Skeletal muscle satellite cell (primary cell): ENCODE measurements around the gene PFDN2.
"Not testable (repeated sequence)": the region's sequence is repeated elsewhere in the genome, so short reads cannot be mapped to it uniquely, and the experiment has no call there.

ENCODE experiments used
- H3K27me3 ChIP-seq: 2 replicates; pipeline ENCODE4 v1.7.0; 2013; ENCODE audit warnings: low read length; ENCODE audit not compliant: control insufficient read depth, insufficient read depth
- H3K36me3 ChIP-seq: 2 replicates; pipeline ENCODE4 v1.7.0; 2013; ENCODE audit warnings: mild to moderate bottlenecking, control low read depth, low read length; ENCODE audit not compliant: insufficient read depth
- H3K4me1 ChIP-seq: 2 replicates; pipeline ENCODE4 v1.7.0; 2013; ENCODE audit warnings: low read length; ENCODE audit not compliant: control insufficient read depth, insufficient read depth
- H3K4me2 ChIP-seq: 2 replicates; pipeline ENCODE4 v1.7.0; 2013; ENCODE audit warnings: mild to moderate bottlenecking, low read length
- H3K4me3 ChIP-seq: 2 replicates; pipeline ENCODE4 v1.7.0; 2013; ENCODE audit warnings: low read length
- H3K9ac ChIP-seq: 2 replicates; pipeline ENCODE4 v1.7.0; 2013; ENCODE audit warnings: mild to moderate bottlenecking, low read depth, low read length, moderate library complexity
- H3K9me3 ChIP-seq: replicated peaks from 2 replicates; pipeline ENCODE4 v1.7.0; 2013; ENCODE audit warnings: mild to moderate bottlenecking, control low read depth, low read length

Gene PFDN2

GRCh38 chr1:161073474-161074121 is 44.2 kb downstream of the PFDN2 start:
- Histone ChIP-seq H3K4me1 (no peaks in the 10 kb centered on the region), H3K9me3 (no peaks in the 10 kb centered on the region), H3K4me3 (no peak overlapping the region), H3K4me2 (no peak overlapping the region), H3K27me3 (peaks cover 2% of the 10 kb centered on the region), H3K36me3 (no peaks in the 10 kb centered on the region), H3K9ac (no peak overlapping the region)

- Histone ChIP-seq H3K4me1 (no peaks in the 10 kb centered on the region), H3K36me3 (no peaks in the 10 kb centered on the region), H3K27me3 (peaks cover 2% of the 10 kb centered on the region), H3K4me2 (no peak overlapping the region), H3K9me3 (no peaks in the 10 kb centered on the region), H3K9ac (no peak overlapping the region), H3K4me3 (no peak overlapping the region)
These were observed 44.9 kb downstream of the PFDN2 start for GRCh38 chr1:161072751-161073449.

GRCh38 chr1:161071886-161072371 is 45.9 kb downstream of the PFDN2 start:
- Histone ChIP-seq H3K9ac (no peak overlapping the region), H3K27me3 (no peaks in the 10 kb centered on the region), H3K4me1 (no peaks in the 10 kb centered on the region), H3K36me3 (no peaks in the 10 kb centered on the region), H3K9me3 (no peaks in the 10 kb centered on the region), H3K4me2 (no peak overlapping the region), H3K4me3 (no peak overlapping the region)

GRCh38 chr1:161070761-161071160 is 47.1 kb downstream of the PFDN2 start:
- no peaks in the 10 kb centered on the region for H3K36me3 ChIP-seq
- H3K9ac ChIP-seq, result no peak overlapping the region
- no peak overlapping the region for H3K4me3 ChIP-seq
- no peaks in the 10 kb centered on the region for H3K4me1 ChIP-seq
- no peak overlapping the region for H3K4me2 ChIP-seq
- H3K27me3 ChIP-seq, result no peaks in the 10 kb centered on the region
- no peaks in the 10 kb centered on the region for H3K9me3 ChIP-seq

- H3K4me3 ChIP-seq, result no peak within 1 kb of the TSS
- no peak within 1 kb of the TSS for H3K9ac ChIP-seq
- no peaks in the 10 kb centered on the region for H3K27me3 ChIP-seq
These were observed 48.0 kb downstream of the PFDN2 start, which contains the start of gene ARHGAP30 for GRCh38 chr1:161069731-161070270. Gene ARHGAP30, minus strand, starts transcription at chr1:161069891. Its CDS starts 267 bp downstream, at chr1:161069624.

GRCh38 chr1:161069241-161069640 is 48.6 kb downstream of the PFDN2 start:
- H3K4me3 ChIP-seq, result no peak overlapping the region
- no peaks in the 10 kb centered on the region for H3K4me1 ChIP-seq
- no peak overlapping the region for H3K4me2 ChIP-seq
- H3K9ac ChIP-seq, result no peak overlapping the region
- no peaks in the 10 kb centered on the region for H3K27me3 ChIP-seq
- no peaks in the 10 kb centered on the region for H3K36me3 ChIP-seq
- H3K9me3 ChIP-seq, result no peaks in the 10 kb centered on the region

More at GRCh38 chr1:161069731-161070270, 48.0 kb downstream of the PFDN2 start, which contains the start of gene ARHGAP30:
- Histone ChIP-seq H3K36me3 (no peaks in the 10 kb centered on the region), H3K4me1 (no peaks in the 10 kb centered on the region), H3K4me2 (no peak within 1 kb of the TSS), H3K9me3 (no peaks in the 10 kb centered on the region)

GRCh38 chr1:161068306-161069234 is 49.3 kb downstream of the PFDN2 start:
- no peaks in the 10 kb centered on the region for H3K9me3 ChIP-seq
- no peak overlapping the region for H3K9ac ChIP-seq
- H3K4me3 ChIP-seq, result no peak overlapping the region
- H3K4me1 ChIP-seq, result no peaks in the 10 kb centered on the region
- H3K4me2 ChIP-seq, result no peak overlapping the region
- no peaks in the 10 kb centered on the region for H3K27me3 ChIP-seq
- no peaks in the 10 kb centered on the region for H3K36me3 ChIP-seq

GRCh38 chr1:161066694-161067093 is 51.1 kb downstream of the PFDN2 start:
- Histone ChIP-seq H3K4me3 (no peak overlapping the region), H3K4me2 (no peak overlapping the region), H3K9me3 (no peaks in the 10 kb centered on the region), H3K36me3 (no peaks in the 10 kb centered on the region), H3K9ac (no peak overlapping the region), H3K27me3 (no peaks in the 10 kb centered on the region), H3K4me1 (no peaks in the 10 kb centered on the region)

- not testable (repeated sequence) for H3K9me3 ChIP-seq, H3K9ac ChIP-seq, H3K4me2 ChIP-seq, H3K27me3 ChIP-seq, H3K4me3 ChIP-seq, H3K4me1 ChIP-seq, H3K36me3 ChIP-seq
These were observed 52.2 kb downstream of the PFDN2 start for GRCh38 chr1:161065681-161066080.

- H3K4me2 ChIP-seq, H3K9me3 ChIP-seq, H3K4me1 ChIP-seq, H3K4me3 ChIP-seq, H3K9ac ChIP-seq, H3K36me3 ChIP-seq, H3K27me3 ChIP-seq: not testable (repeated sequence)
These were observed 53.9 kb downstream of the PFDN2 start for GRCh38 chr1:161063936-161064335.

- Histone ChIP-seq H3K9me3 (no peaks in the 10 kb centered on the region), H3K36me3 (no peaks in the 10 kb centered on the region), H3K4me2 (no peak overlapping the region), H3K27me3 (no peaks in the 10 kb centered on the region), H3K4me1 (no peaks in the 10 kb centered on the region), H3K9ac (no peak overlapping the region), H3K4me3 (no peak overlapping the region)
These were observed 56.4 kb downstream of the PFDN2 start for GRCh38 chr1:161061419-161061818.
